PC-3 (cell line): ENCODE results near the gene SIX1. TPM values are rescaled to one million over a fixed set of nuclear protein-coding genes. Genes with fewer than 3 reads are reported as not detected.
A peak's percentile ranks its signal among the peaks of the same experiment; 100 is the strongest.

Experiments used
- ATAC-seq: fragments of 200-7000 bp; cut with Tn5 transposase; 2 replicates; pipeline ENCODE4 v1.9.1; 2020; ENCODE audit warnings: mild to moderate bottlenecking, moderate library complexity
- BruUV-seq: library from RNA; stranded (reverse); fragments of 400-500 nt; replicated peaks from 2 replicates; lab custom pipeline; 2021; lab: Mats Ljungman, UMichigan
- CTCF ChIA-PET: fragments of 300-600 bp; sonication (Branson Sonifier 250); formaldehyde crosslinking; loops from one replicate; lab custom pipeline; 2022; ENCODE audit warnings: antibody characterized with exemption; lab: Charles Lee
- POLR2A ChIA-PET: fragments of 300-600 bp; sonication (Branson Sonifier 250); formaldehyde crosslinking; loops from one replicate; lab custom pipeline; 2022; ENCODE audit warnings: antibody characterized with exemption; ENCODE audit not compliant: unreplicated experiment; lab: Charles Lee
- DNase-seq: peaks from one replicate; pipeline ENCODE4 v3.0.0-alpha.2; 2015
- H2AFZ ChIP-seq: fragments of 300-600 bp; sonication (generic); 2 replicates; pipeline ENCODE4 v1.6.0; 2016; ENCODE audit warnings: antibody characterized with exemption, low read length
- H3F3A ChIP-seq: fragments of 300-600 bp; sonication (generic); one replicate; pipeline ENCODE4 v1.6.0; 2017; ENCODE audit warnings: antibody characterized with exemption, low read length, control low read depth, mild to moderate bottlenecking; ENCODE audit not compliant: unreplicated experiment
- H3K27ac ChIP-seq: fragments of 300-600 bp; sonication (generic); 2 replicates; pipeline ENCODE4 v1.5.1; 2016; ENCODE audit warnings: mild to moderate bottlenecking, low read length
- H3K27me3 ChIP-seq: fragments of 300-600 bp; sonication (generic); 2 replicates; pipeline ENCODE4 v1.6.1; 2016; ENCODE audit warnings: low read length, mixed read lengths
- H3K36me3 ChIP-seq: fragments of 300-600 bp; sonication (generic); 2 replicates; pipeline ENCODE4 v1.6.1; 2016; ENCODE audit warnings: low read depth, mixed run types, low read length, mixed read lengths
- H3K4me1 ChIP-seq: fragments of 300-600 bp; sonication (generic); 2 replicates; pipeline ENCODE4 v1.5.1; 2016; ENCODE audit warnings: low read length; ENCODE audit not compliant: insufficient read depth
- H3K4me2 ChIP-seq: fragments of 300-600 bp; sonication (generic); 2 replicates; pipeline ENCODE4 v1.6.0; 2016; ENCODE audit warnings: low read length
- H3K4me3 ChIP-seq: fragments of 300-600 bp; sonication (generic); 2 replicates; pipeline ENCODE4 v1.5.1; 2016; ENCODE audit warnings: mild to moderate bottlenecking, low read length, mixed read lengths
- H3K79me2 ChIP-seq: fragments of 300-600 bp; sonication (generic); 2 replicates; pipeline ENCODE4 v1.6.1; 2017; ENCODE audit warnings: low read length, mixed read lengths
- H3K9ac ChIP-seq: fragments of 300-600 bp; sonication (generic); 2 replicates; pipeline ENCODE4 v1.6.0; 2016; ENCODE audit warnings: mild to moderate bottlenecking, low read length
- H3K9me2 ChIP-seq: fragments of 300-600 bp; sonication (generic); replicated peaks from 2 replicates; pipeline ENCODE4 v1.6.1; 2016; ENCODE audit warnings: mixed run types, low read length, mixed read lengths
- H3K9me3 ChIP-seq: fragments of 300-600 bp; sonication (generic); 2 replicates; pipeline ENCODE4 v1.6.1; 2016; ENCODE audit warnings: low read length, mixed read lengths
- H4K20me1 ChIP-seq: fragments of 300-600 bp; sonication (generic); 2 replicates; pipeline ENCODE4 v1.6.1; 2016; ENCODE audit warnings: low read length, mixed read lengths
- EZH2 ChIP-seq: fragments of 300-600 bp; sonication (generic); IDR thresholded peaks from one replicate; pipeline ENCODE4 v1.6.1; 2017; ENCODE audit warnings: antibody characterized with exemption, mild to moderate bottlenecking, low read length; ENCODE audit not compliant: unreplicated experiment
- EZH2phosphoT487 ChIP-seq: fragments of 300-600 bp; sonication (generic); IDR thresholded peaks from 2 replicates; pipeline ENCODE4 v1.6.1; 2018; ENCODE audit warnings: mild to moderate bottlenecking, antibody characterized with exemption, low read length, borderline replicate concordance
- intact Hi-C: fragments of 100-400 bp; cut with micrococcal nuclease; formaldehyde crosslinking; loops from 2 replicates; pipeline ENCODE4 v1.9.0; 2023
- total RNA-seq: library from RNA; depleted of rRNA; stranded (reverse); fragments of >200 nt; gene quantifications from 2 replicates; pipeline ENCODE4 v1.2.3, GENCODE V29; 2014
- TF ChIP-seq, protein P1 (sequence below): fragments of 300-600 bp; sonication (generic); conservative IDR thresholded peaks from 2 replicates; pipeline ENCODE4 v1.5.1; 2017; ENCODE audit warnings: antibody characterized with exemption, low read depth, mild to moderate bottlenecking, low read length

The SIX1 gene
- total RNA-seq, 1 experiment from 2014 or later = 16.5 TPM

DNA sequence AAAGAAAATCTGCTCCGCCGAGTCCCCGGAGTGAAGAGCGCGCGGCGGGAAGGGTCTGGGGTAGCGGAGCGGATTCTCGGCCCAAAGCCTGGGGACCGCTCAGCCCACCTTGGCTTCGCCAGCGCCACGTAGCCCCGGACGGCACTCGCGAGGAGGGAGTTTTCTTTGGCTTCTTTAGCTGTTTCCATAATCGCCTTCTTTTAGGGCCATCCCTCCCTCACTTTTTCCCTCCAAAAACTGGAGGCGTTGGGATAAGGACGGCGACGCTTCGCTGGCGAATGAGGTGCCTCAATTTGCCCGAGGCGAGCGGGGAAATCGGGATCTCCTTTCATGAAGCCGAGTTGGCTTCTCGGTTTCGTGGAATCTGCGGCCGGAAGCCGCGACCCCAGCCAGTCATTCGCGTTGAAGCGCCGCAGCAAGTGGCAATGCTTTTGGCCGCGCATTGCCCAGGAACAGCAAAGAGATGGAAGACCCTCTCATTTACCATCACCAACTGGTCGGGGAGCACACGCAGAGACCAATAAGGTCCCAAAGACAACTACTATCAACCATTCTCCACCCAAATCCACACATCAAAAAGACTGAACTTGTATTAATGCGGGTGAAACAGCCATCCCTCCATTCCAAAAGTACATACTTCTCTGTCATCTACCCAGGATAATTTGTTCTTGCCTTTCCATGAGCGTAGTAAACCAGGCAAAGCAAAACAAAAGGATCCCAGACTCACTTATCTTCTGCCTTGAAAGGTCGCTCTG, 8.4 kb upstream of the SIX1 start:
- Histone ChIP-seq H3F3A (no peaks in the 10 kb centered on the region), H2AFZ (peak overlapping the region; percentile 94), H3K4me2 (peak overlapping the region; percentile 85), H3K27me3 (no peaks in the 10 kb centered on the region), H3K9me2 (no peaks in the 10 kb centered on the region), H3K79me2 (no peaks in the 10 kb centered on the region), H3K4me3 (peak overlapping the region; percentile 80), H3K36me3 (no peaks in the 10 kb centered on the region), H3K9ac (peak overlapping the region; percentile 82), H3K4me1 (peaks cover 31% of the 10 kb centered on the region), H3K9me3 (no peaks in the 10 kb centered on the region), H4K20me1 (no peaks in the 10 kb centered on the region), H3K27ac (peak overlapping the region; percentile 19)
- POLR2A ChIA-PET = interaction anchor here (1.1 to 1.5 kb wide), 2 partner anchors 10 to 150 kb away, joined by 4 to 8 read pairs; no protein-coding TSS in a partner anchor
- TF ChIP-seq, protein P1, sequence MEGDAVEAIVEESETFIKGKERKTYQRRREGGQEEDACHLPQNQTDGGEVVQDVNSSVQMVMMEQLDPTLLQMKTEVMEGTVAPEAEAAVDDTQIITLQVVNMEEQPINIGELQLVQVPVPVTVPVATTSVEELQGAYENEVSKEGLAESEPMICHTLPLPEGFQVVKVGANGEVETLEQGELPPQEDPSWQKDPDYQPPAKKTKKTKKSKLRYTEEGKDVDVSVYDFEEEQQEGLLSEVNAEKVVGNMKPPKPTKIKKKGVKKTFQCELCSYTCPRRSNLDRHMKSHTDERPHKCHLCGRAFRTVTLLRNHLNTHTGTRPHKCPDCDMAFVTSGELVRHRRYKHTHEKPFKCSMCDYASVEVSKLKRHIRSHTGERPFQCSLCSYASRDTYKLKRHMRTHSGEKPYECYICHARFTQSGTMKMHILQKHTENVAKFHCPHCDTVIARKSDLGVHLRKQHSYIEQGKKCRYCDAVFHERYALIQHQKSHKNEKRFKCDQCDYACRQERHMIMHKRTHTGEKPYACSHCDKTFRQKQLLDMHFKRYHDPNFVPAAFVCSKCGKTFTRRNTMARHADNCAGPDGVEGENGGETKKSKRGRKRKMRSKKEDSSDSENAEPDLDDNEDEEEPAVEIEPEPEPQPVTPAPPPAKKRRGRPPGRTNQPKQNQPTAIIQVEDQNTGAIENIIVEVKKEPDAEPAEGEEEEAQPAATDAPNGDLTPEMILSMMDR = 0 out of 2 replicates have a peak, but pooled peaks have one; percentile 1
- no peak for TF ChIP-seq EZH2phosphoT487
- ATAC-seq (peak; percentile 0; the same call in 1 of the 2 replicates), DNase-seq (no peak)
- CTCF ChIA-PET = interaction anchor here (1.2 kb wide), 1 partner anchor 66 kb away, joined by 7 read pairs; the partner anchor contains the start of gene SIX4
- intact Hi-C loops = loop anchor here (1.0 to 5.0 kb wide), 4 partner anchors 7 to 205 kb away; no protein-coding TSS in a partner anchor
- TSS peak; percentile 83 for BruUV-seq

DNA sequence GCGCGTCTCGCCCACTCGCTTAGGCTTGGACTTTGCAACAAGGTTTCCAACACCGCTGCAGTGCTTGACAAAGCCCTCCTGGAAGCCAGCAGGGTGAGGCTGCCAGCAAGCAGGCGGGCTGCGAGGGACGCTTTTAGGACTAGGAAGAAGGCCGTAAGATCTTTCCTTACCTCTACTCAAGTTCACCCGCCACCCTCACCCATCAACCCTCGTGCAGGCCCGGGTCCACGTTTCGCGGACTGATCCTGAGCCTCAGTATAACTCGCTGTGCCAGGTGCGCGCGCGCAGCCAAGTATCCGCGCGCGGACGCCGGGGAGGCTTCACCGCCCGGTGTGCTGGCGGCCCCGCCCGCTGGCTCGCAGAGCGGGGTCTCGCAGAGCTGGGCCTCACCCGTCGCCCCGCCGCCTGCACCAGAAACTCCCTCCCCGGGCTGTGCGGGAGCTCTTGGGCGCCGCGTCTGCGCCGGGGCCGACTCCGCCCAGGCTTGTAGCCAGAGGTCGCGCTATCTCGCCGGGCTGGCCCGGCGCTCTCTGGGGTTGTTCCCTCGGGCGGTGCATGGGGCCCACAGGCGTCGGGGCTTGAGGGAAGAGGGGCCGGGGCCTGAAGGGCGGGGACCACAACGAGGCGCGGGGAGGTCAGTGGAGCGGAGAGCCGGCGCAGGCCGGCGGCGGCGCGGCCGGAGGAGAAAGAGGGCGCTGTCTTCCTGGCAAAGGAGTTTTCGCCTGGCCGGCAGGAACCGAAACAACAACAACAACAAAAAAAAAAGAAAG, 7.6 kb upstream of the SIX1 start:
- Histone ChIP-seq H3K9ac (peak overlapping the region; percentile 82), H3K9me3 (no peaks in the 10 kb centered on the region), H3K9me2 (no peaks in the 10 kb centered on the region), H3K79me2 (no peaks in the 10 kb centered on the region), H3F3A (no peaks in the 10 kb centered on the region), H2AFZ (peak overlapping the region; percentile 94), H3K4me2 (peak overlapping the region; percentile 85), H4K20me1 (no peaks in the 10 kb centered on the region), H3K4me3 (peak overlapping the region; percentile 80), H3K27ac (peak overlapping the region; percentile 19), H3K27me3 (no peaks in the 10 kb centered on the region), H3K36me3 (no peaks in the 10 kb centered on the region), H3K4me1 (peaks cover 31% of the 10 kb centered on the region)
- ATAC-seq (peak; percentile 59), DNase-seq (peak; percentile 76)
- ChIA-PET POLR2A (interaction anchor here (0.6 to 1.5 kb wide), 6 partner anchors 9 to 1142 kb away, joined by 3 to 8 read pairs (median 4); no protein-coding TSS in a partner anchor), CTCF (interaction anchor here (0.6 to 1.2 kb wide), 4 partner anchors 25 to 206 kb away, joined by 3 to 7 read pairs (median 3); partner anchors contain the start of gene SIX4)
- BruUV-seq = no TSS peak
- TF ChIP-seq EZH2 (no peak), EZH2phosphoT487 (no peak)
- TF ChIP-seq, protein P1 = peak; percentile 83
- intact Hi-C loops = loop anchor here (5.0 kb wide), 2 partner anchors 150 to 205 kb away; no protein-coding TSS in a partner anchor
